ENCODE data around the gene FAM118B.

FAM118B gene

GRCh38 chr11:126186708-126187529 is 24.7 kb upstream of the FAM118B start:
- DNase-seq: no peak

GRCh38 chr11:126188332-126189108 is 23.1 kb upstream of the FAM118B start:
- DNase-seq: no peak

GRCh38 chr11:126189109-126189929 is 22.3 kb upstream of the FAM118B start:
- DNase-seq: no peak

GRCh38 chr11:126190792-126191191 is 20.8 kb upstream of the FAM118B start:
- no peak for DNase-seq

GRCh38 chr11:126191379-126192073 is 20.1 kb upstream of the FAM118B start:
- DNase-seq: no peak

GRCh38 chr11:126192361-126192760 is 19.2 kb upstream of the FAM118B start:
- no peak for DNase-seq

GRCh38 chr11:126193038-126193478 is 18.5 kb upstream of the FAM118B start:
- DNase-seq: no peak

- peak; percentile 49 for DNase-seq
These were observed 17.4 kb upstream of the FAM118B start for GRCh38 chr11:126194121-126194543.

- no peak for DNase-seq
These were observed 16.5 kb upstream of the FAM118B start for GRCh38 chr11:126195119-126195518.

- no peak for DNase-seq
These were observed 14.2 kb upstream of the FAM118B start for GRCh38 chr11:126197277-126197939.

- no peak for DNase-seq
These were observed 12.9 kb upstream of the FAM118B start for GRCh38 chr11:126198648-126199047.

- no peak for DNase-seq
These were observed 8.8 kb upstream of the FAM118B start for GRCh38 chr11:126202646-126203359.

- DNase-seq: no peak
These were observed 6.2 kb upstream of the FAM118B start for GRCh38 chr11:126205359-126205758.

- no peak for DNase-seq
These were observed 3.7 kb upstream of the FAM118B start for GRCh38 chr11:126207896-126208295.

GRCh38 chr11:126210871-126211235 is 729 bp upstream of the FAM118B start:
- DNase-seq: no peak

- DNase-seq: no peak
These were observed 593 bp downstream of the FAM118B start for GRCh38 chr11:126212089-126212660.

GRCh38 chr11:126214441-126214840 is 2.9 kb downstream of the FAM118B start:
- DNase-seq: peak; percentile 64

GRCh38 chr11:126214841-126215240 is 3.3 kb downstream of the FAM118B start:
- DNase-seq: no peak

GRCh38 chr11:126216526-126217305 is 5.1 kb downstream of the FAM118B start:
- no peak for DNase-seq

- no peak for DNase-seq
These were observed 5.9 kb downstream of the FAM118B start for GRCh38 chr11:126217491-126217890.
